H9 (cell line): ENCODE measurements around the gene SRGAP3. TPM values are rescaled to one million over a fixed set of nuclear protein-coding genes. Genes with fewer than 3 reads are reported as not detected.

Experiments used
- DNase-seq: peaks from one replicate; pipeline ENCODE4 v3.0.0-alpha.2; 2017
- H2AFZ ChIP-seq: one replicate; pipeline ENCODE4 v1.6.1; 2013; ENCODE audit warnings: mild to moderate bottlenecking, low read length, control low read depth, moderate library complexity
- H2AK5ac ChIP-seq: 2 replicates; pipeline ENCODE4 v1.6.1; 2013; ENCODE audit warnings: low read length, control low read depth, mixed read lengths; ENCODE audit not compliant: insufficient read length
- H2BK120ac ChIP-seq: one replicate; pipeline ENCODE4 v1.6.1; 2013; ENCODE audit warnings: low read depth, mild to moderate bottlenecking, low read length, control low read depth, inconsistent platforms; ENCODE audit not compliant: poor library complexity, severe bottlenecking
- H2BK12ac ChIP-seq: 2 replicates; pipeline ENCODE4 v1.6.1; 2013; ENCODE audit warnings: low read length, control low read depth, mixed read lengths, low read depth; ENCODE audit not compliant: insufficient read length
- H2BK15ac ChIP-seq: 2 replicates; pipeline ENCODE4 v1.6.1; 2013; ENCODE audit warnings: low read depth, low read length, control low read depth
- H2BK20ac ChIP-seq: one replicate; pipeline ENCODE4 v1.6.1; 2013; ENCODE audit warnings: low read depth, mild to moderate bottlenecking, low read length, control low read depth, inconsistent platforms; ENCODE audit not compliant: poor library complexity, severe bottlenecking
- H2BK5ac ChIP-seq: 2 replicates; pipeline ENCODE4 v1.6.1; 2013; ENCODE audit warnings: low read length, control low read depth, mixed read lengths; ENCODE audit not compliant: insufficient read length
- H3K14ac ChIP-seq: 2 replicates; pipeline ENCODE4 v1.6.1; 2013; ENCODE audit warnings: low read length, control low read depth; ENCODE audit not compliant: insufficient read depth
- H3K18ac ChIP-seq: 2 replicates; pipeline ENCODE4 v1.6.1; 2013; ENCODE audit warnings: low read depth, mild to moderate bottlenecking, mixed read lengths, low read length, control low read depth; ENCODE audit not compliant: insufficient read length
- H3K23ac ChIP-seq: 2 replicates; pipeline ENCODE4 v1.6.1; 2013; ENCODE audit warnings: low read length, control low read depth, mixed read lengths, low read depth; ENCODE audit not compliant: insufficient read length
- H3K23me2 ChIP-seq: 2 replicates; pipeline ENCODE4 v1.6.1; 2013; ENCODE audit warnings: low read depth, mild to moderate bottlenecking, mixed read lengths, low read length, control low read depth; ENCODE audit not compliant: insufficient read length, poor library complexity, severe bottlenecking
- H3K27ac ChIP-seq: 2 replicates; pipeline ENCODE4 v1.5.1; 2013; ENCODE audit warnings: low read length, control low read depth, mixed read lengths, low read depth; ENCODE audit not compliant: insufficient read length
- H3K27me3 ChIP-seq: 2 replicates; pipeline ENCODE4 v1.6.1; 2013; ENCODE audit warnings: low read length, control low read depth, inconsistent platforms; ENCODE audit not compliant: insufficient read depth
- H3K4ac ChIP-seq: 2 replicates; pipeline ENCODE4 v1.6.1; 2013; ENCODE audit warnings: low read depth, mild to moderate bottlenecking, control low read depth, inconsistent platforms, low read length, moderate library complexity
- H3K4me1 ChIP-seq: 2 replicates; pipeline ENCODE4 v1.6.1; 2013; ENCODE audit warnings: low read length, control low read depth, inconsistent platforms; ENCODE audit not compliant: insufficient read depth
- H3K4me2 ChIP-seq: 2 replicates; pipeline ENCODE4 v1.6.1; 2013; ENCODE audit warnings: low read length, control low read depth, mixed read lengths; ENCODE audit not compliant: insufficient read length, insufficient read depth
- H3K56ac ChIP-seq: 2 replicates; pipeline ENCODE4 v1.6.1; 2013; ENCODE audit warnings: low read depth, mild to moderate bottlenecking, mixed read lengths, low read length, control low read depth; ENCODE audit not compliant: insufficient read length
- H3K79me1 ChIP-seq: 2 replicates; pipeline ENCODE4 v1.6.1; 2013; ENCODE audit warnings: low read depth, mild to moderate bottlenecking, moderate library complexity, low read length, control low read depth, inconsistent platforms; ENCODE audit not compliant: insufficient read depth, poor library complexity, severe bottlenecking
- H3K79me2 ChIP-seq: 2 replicates; pipeline ENCODE4 v1.6.1; 2013; ENCODE audit warnings: low read length, control low read depth, inconsistent platforms; ENCODE audit not compliant: insufficient read depth
- H3K9ac ChIP-seq: 2 replicates; pipeline ENCODE4 v1.6.1; 2013; ENCODE audit warnings: low read length, control low read depth, mixed read lengths; ENCODE audit not compliant: insufficient read length; ENCODE audit errors: extremely low read depth
- H3K9me3 ChIP-seq: one replicate; pipeline ENCODE4 v1.6.1; 2013; ENCODE audit warnings: low read depth, low read length, inconsistent platforms; ENCODE audit not compliant: control insufficient read depth
- H3T11ph ChIP-seq: one replicate; pipeline ENCODE4 v1.6.1; 2013; ENCODE audit warnings: mild to moderate bottlenecking, low read length, control low read depth, inconsistent platforms
- H4K20me1 ChIP-seq: one replicate; pipeline ENCODE4 v1.6.1; 2013; ENCODE audit not compliant: control insufficient read depth, insufficient read length, insufficient read depth
- H4K5ac ChIP-seq: 2 replicates; pipeline ENCODE4 v1.6.1; 2013; ENCODE audit warnings: low read depth, mild to moderate bottlenecking, mixed read lengths, low read length, control low read depth; ENCODE audit not compliant: insufficient read length
- H4K8ac ChIP-seq: replicated peaks from 2 replicates; pipeline ENCODE4 v1.6.1; 2013; ENCODE audit warnings: low read length, control low read depth, mixed read lengths, low read depth; ENCODE audit not compliant: insufficient read length
- H4K91ac ChIP-seq: 2 replicates; pipeline ENCODE4 v1.6.1; 2013; ENCODE audit warnings: low read depth, mild to moderate bottlenecking, moderate library complexity, mixed read lengths, low read length, control low read depth; ENCODE audit not compliant: insufficient read length
- H3K27ac Mint-ChIP-seq, 3 experiments: 2 replicates in 2 of 3; 3 replicates in 1 of 3; pipeline ENCODE4 v1.8.0; 2020 to 2021; ENCODE audit warnings: mixed read lengths in 3 of 3, mild to moderate bottlenecking in 1 of 3, moderate library complexity in 1 of 3
- H3K27me3 Mint-ChIP-seq: 2 replicates; pipeline ENCODE4 v1.8.0; 2021; ENCODE audit warnings: low read depth, mild to moderate bottlenecking, moderate library complexity, mixed read lengths
- H3K36me3 Mint-ChIP-seq, 3 experiments: 2 replicates in 2 of 3; 3 replicates in 1 of 3; pipeline ENCODE4 v1.8.0; 2020 to 2021; ENCODE audit warnings: low read depth in 3 of 3, mixed read lengths in 3 of 3; ENCODE audit not compliant: insufficient read depth in 1 of 3
- H3K4me1 Mint-ChIP-seq, 2 experiments: 2 replicates each; pipeline ENCODE4 v1.8.0; 2020; ENCODE audit warnings: mixed read lengths in 2 of 2
- H3K4me3 Mint-ChIP-seq, 2 experiments: 2 replicates in 1 of 2; 3 replicates in 1 of 2; pipeline ENCODE4 v1.8.0; 2020 to 2021; ENCODE audit warnings: mild to moderate bottlenecking in 2 of 2, mixed read lengths in 2 of 2, moderate library complexity in 1 of 2
- H3K9me3 Mint-ChIP-seq, 2 experiments: 2 replicates in 1 of 2; 3 replicates in 1 of 2; pipeline ENCODE4 v1.8.0; 2020; ENCODE audit warnings: mild to moderate bottlenecking in 2 of 2, mixed read lengths in 2 of 2, moderate library complexity in 1 of 2
- WGBS: extraction: QIAGEN DNeasy Blood & Tissue Kit; methylation state at CpG from one replicate; pipeline ENCODE4 v1.1.7; 2013; ENCODE audit warnings: missing lambda C conversion rate, low lambda C conversion rate, mixed read lengths; ENCODE audit not compliant: insufficient read length; ENCODE audit errors: extremely low coverage; 5-methylcytosine and 5-hydroxymethylcytosine counted together
- total RNA-seq: library from RNA; stranded (reverse); gene quantifications from 2 replicates; pipeline ENCODE4 v1.2.1, GENCODE V29; 2021
- TF ChIP-seq, protein P1 (sequence below): fragments of 200-600 bp; sonication (generic); conservative IDR thresholded peaks from 3 replicates; pipeline ENCODE4 v1.8.0; 2021; ENCODE audit warnings: antibody characterized with exemption, mild to moderate bottlenecking

Gene SRGAP3
- total RNA-seq, 1 experiment from 2014 or later, result 3.4 TPM

DNA sequence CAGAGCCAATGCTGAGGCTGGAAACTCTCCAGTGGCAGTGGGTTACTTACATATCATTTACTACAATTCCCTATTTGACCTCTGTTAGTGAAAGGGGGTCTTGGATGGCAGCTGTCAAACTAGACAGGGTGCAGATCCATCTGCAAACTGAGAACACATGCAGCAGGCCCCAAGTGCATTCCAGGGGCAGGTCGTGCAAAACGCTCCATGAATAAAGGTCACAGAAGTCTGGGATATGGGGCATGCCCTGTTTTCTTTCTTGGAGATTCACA is 261.1 kb downstream of the SRGAP3 start:
- H3K9me3 Mint-ChIP-seq, result no peaks in the 10 kb centered on the region
- no peak for DNase-seq
- H4K5ac ChIP-seq, result no peak overlapping the region
- TF ChIP-seq, protein P1, sequence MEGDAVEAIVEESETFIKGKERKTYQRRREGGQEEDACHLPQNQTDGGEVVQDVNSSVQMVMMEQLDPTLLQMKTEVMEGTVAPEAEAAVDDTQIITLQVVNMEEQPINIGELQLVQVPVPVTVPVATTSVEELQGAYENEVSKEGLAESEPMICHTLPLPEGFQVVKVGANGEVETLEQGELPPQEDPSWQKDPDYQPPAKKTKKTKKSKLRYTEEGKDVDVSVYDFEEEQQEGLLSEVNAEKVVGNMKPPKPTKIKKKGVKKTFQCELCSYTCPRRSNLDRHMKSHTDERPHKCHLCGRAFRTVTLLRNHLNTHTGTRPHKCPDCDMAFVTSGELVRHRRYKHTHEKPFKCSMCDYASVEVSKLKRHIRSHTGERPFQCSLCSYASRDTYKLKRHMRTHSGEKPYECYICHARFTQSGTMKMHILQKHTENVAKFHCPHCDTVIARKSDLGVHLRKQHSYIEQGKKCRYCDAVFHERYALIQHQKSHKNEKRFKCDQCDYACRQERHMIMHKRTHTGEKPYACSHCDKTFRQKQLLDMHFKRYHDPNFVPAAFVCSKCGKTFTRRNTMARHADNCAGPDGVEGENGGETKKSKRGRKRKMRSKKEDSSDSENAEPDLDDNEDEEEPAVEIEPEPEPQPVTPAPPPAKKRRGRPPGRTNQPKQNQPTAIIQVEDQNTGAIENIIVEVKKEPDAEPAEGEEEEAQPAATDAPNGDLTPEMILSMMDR, result no peak
- H3K4me3 Mint-ChIP-seq, result no peak overlapping the region
- no CpG with 5 or more reads among the region's 2 CpGs for WGBS
- H3K18ac ChIP-seq, result no peak overlapping the region
- no peaks in the 10 kb centered on the region for H3K36me3 Mint-ChIP-seq
- no peaks in the 10 kb centered on the region for H3K9me3 ChIP-seq
- no peak overlapping the region for H2BK20ac ChIP-seq
- H2BK12ac ChIP-seq, result no peak overlapping the region
- H2AFZ ChIP-seq, result no peak overlapping the region
- H3K23me2 ChIP-seq, result no peaks in the 10 kb centered on the region
- no peak overlapping the region for H3K4ac ChIP-seq
- no peak overlapping the region for H3K23ac ChIP-seq
- peaks cover 2% of the 10 kb centered on the region; the same call in 1 of the 2 replicates for H3K27me3 Mint-ChIP-seq
- H3K79me2 ChIP-seq, result no peaks in the 10 kb centered on the region
- no peak overlapping the region for H3K56ac ChIP-seq
- H3K27me3 ChIP-seq, result no peaks in the 10 kb centered on the region
- H4K91ac ChIP-seq, result no peak overlapping the region
- H3K27ac ChIP-seq, result no peak overlapping the region
- H3K79me1 ChIP-seq, result no peaks in the 10 kb centered on the region
- no peaks in the 10 kb centered on the region for H4K20me1 ChIP-seq
- no peak overlapping the region for H3K9ac ChIP-seq
- no peak overlapping the region for H3K4me2 ChIP-seq
- H4K8ac ChIP-seq, result no peak overlapping the region
- H3K14ac ChIP-seq, result no peak overlapping the region
- H3T11ph ChIP-seq, result no peak overlapping the region
- no peak overlapping the region for H2BK15ac ChIP-seq
- no peak overlapping the region for H2AK5ac ChIP-seq
- H3K4me1 ChIP-seq, result no peaks in the 10 kb centered on the region
- no peak overlapping the region for H2BK5ac ChIP-seq
- peaks cover 11 to 14% of the 10 kb centered on the region in 2 experiments for H3K4me1 Mint-ChIP-seq
- H2BK120ac ChIP-seq, result no peak overlapping the region
- H3K27ac Mint-ChIP-seq, result no peak overlapping the region; a peak in 1 of 7 replicates
